Ishikawa (cell line): Measurements from ENCODE around the gene MYL10.

Experiments
- CREB1 ChIP-seq: IDR thresholded peaks from 2 replicates; pipeline ENCODE4 v1.6.1; 2012; ENCODE audit warnings: low read depth
- EP300 ChIP-seq: IDR thresholded peaks from 2 replicates; pipeline ENCODE4 v1.6.1; 2012; ENCODE audit warnings: borderline replicate concordance
- NFIC ChIP-seq: IDR thresholded peaks from 2 replicates; pipeline ENCODE4 v1.6.1; 2012
- RAD21 ChIP-seq: IDR thresholded peaks from 2 replicates; pipeline ENCODE4 v1.6.1; 2012; ENCODE audit warnings: low read depth
- REST ChIP-seq: IDR thresholded peaks from 2 replicates; pipeline ENCODE4 v1.6.1; 2012; ENCODE audit warnings: low read depth, mild to moderate bottlenecking
- TAF1 ChIP-seq: IDR thresholded peaks from 2 replicates; pipeline ENCODE4 v1.6.1; 2012; ENCODE audit warnings: low read depth, mild to moderate bottlenecking
- TCF12 ChIP-seq: IDR thresholded peaks from 2 replicates; pipeline ENCODE4 v1.6.1; 2012; ENCODE audit warnings: low read depth
- TEAD4 ChIP-seq: IDR thresholded peaks from 2 replicates; pipeline ENCODE4 v1.6.1; 2012
- ZBTB7A ChIP-seq: IDR thresholded peaks from 2 replicates; pipeline ENCODE4 v1.6.1; 2012; ENCODE audit warnings: low read depth
- TF ChIP-seq, protein P1 (sequence below): IDR thresholded peaks from 2 replicates; pipeline ENCODE4 v1.6.1; 2012

- no peak for TF ChIP-seq EP300
- TF ChIP-seq ZBTB7A = no peak
- no peak for TF ChIP-seq TEAD4
- TF ChIP-seq TCF12 = no peak
- TF ChIP-seq TAF1 = no peak
- TF ChIP-seq, protein P1, sequence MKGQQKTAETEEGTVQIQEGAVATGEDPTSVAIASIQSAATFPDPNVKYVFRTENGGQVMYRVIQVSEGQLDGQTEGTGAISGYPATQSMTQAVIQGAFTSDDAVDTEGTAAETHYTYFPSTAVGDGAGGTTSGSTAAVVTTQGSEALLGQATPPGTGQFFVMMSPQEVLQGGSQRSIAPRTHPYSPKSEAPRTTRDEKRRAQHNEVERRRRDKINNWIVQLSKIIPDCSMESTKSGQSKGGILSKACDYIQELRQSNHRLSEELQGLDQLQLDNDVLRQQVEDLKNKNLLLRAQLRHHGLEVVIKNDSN = no peak
- no peak for TF ChIP-seq REST
- no peak for TF ChIP-seq RAD21
- TF ChIP-seq NFIC = no peak
- no peak for TF ChIP-seq CREB1
Measured at GRCh38 chr7:101599787-101600186, 29.3 kb downstream of the MYL10 start.
